ENCODE measurements around the gene QSOX2. TPM values are rescaled to one million over a fixed set of nuclear protein-coding genes. Genes with fewer than 3 reads are reported as not detected.
"Not testable (repeated sequence)": the region's sequence is repeated elsewhere in the genome, so short reads cannot be mapped to it uniquely, and the experiment has no call there.

The QSOX2 gene
- polyA plus RNA-seq, 10 donors = 5.5 to 11.9 (median 8.0) TPM

- no peak for DNase-seq
These were observed 7.9 kb downstream of the QSOX2 start for GRCh38 chr9:136237486-136238341.

GRCh38 chr9:136236471-136237410 lies 8.9 kb downstream of the QSOX2 start:
- not testable (repeated sequence) for DNase-seq

GRCh38 chr9:136235709-136236455 lies 9.7 kb downstream of the QSOX2 start:
- DNase-seq = no peak

GRCh38 chr9:136235171-136235570 lies 10.4 kb downstream of the QSOX2 start:
- DNase-seq = no peak

- DNase-seq = no peak
These were observed 11.0 kb downstream of the QSOX2 start for GRCh38 chr9:136234597-136234996.

- no peak for DNase-seq
These were observed 11.7 kb downstream of the QSOX2 start for GRCh38 chr9:136233868-136234267.

GRCh38 chr9:136233411-136233810 lies 12.2 kb downstream of the QSOX2 start:
- DNase-seq = no peak

GRCh38 chr9:136232969-136233368 lies 12.6 kb downstream of the QSOX2 start:
- DNase-seq = no peak

GRCh38 chr9:136231478-136232297 lies 13.9 kb downstream of the QSOX2 start:
- no peak for DNase-seq

- DNase-seq = no peak
These were observed 14.8 kb downstream of the QSOX2 start for GRCh38 chr9:136230773-136231172.

GRCh38 chr9:136230365-136230764 lies 15.2 kb downstream of the QSOX2 start:
- no peak for DNase-seq

- no peak for DNase-seq
These were observed 16.2 kb downstream of the QSOX2 start for GRCh38 chr9:136229096-136230065.

GRCh38 chr9:136228107-136228875 lies 17.3 kb downstream of the QSOX2 start:
- peak in 1 of 3 donors; percentile 33 for DNase-seq

GRCh38 chr9:136226680-136227407 lies 18.8 kb downstream of the QSOX2 start:
- DNase-seq = no peak

GRCh38 chr9:136225748-136226679 lies 19.6 kb downstream of the QSOX2 start:
- peak in 2 of 3 donors; percentile 36 to 61 for DNase-seq

- no peak for DNase-seq
These were observed 20.3 kb downstream of the QSOX2 start for GRCh38 chr9:136225366-136225747.

Data from muscle of back (tissue), 11 donors.